H1 (cell line): ENCODE results near the gene HOXA11. TPM values are rescaled to one million over a fixed set of nuclear protein-coding genes. Genes with fewer than 3 reads are reported as not detected.

Source experiments
- CTCF ChIA-PET: fragments of 300-600 bp; sonication (Branson Sonifier 250); formaldehyde crosslinking; loops from one replicate; lab custom pipeline; 2021; ENCODE audit not compliant: partially characterized antibody; lab: Charles Lee
- POLR2A ChIA-PET: fragments of 300-600 bp; sonication (Branson Sonifier 250); formaldehyde crosslinking; loops from one replicate; lab custom pipeline; 2021; ENCODE audit warnings: inconsistent platforms; ENCODE audit not compliant: partially characterized antibody; lab: Charles Lee
- DNase-seq, 2 experiments: peaks; one replicate each; pipeline versions ENCODE4 v3.0.0 to v3.0.0-alpha.2; 2010 to 2022; ENCODE audit warnings: low spot score in 2 of 2, low read depth in 1 of 2, mixed read lengths in 1 of 2
- FAIRE-seq: peaks from 2 replicates; lab custom pipeline; 2011; peaks lifted over from hg19 to GRCh38; lab: Jason Lieb, UNC
- H2AFZ ChIP-seq: 2 replicates; pipeline ENCODE4 v1.8.1; 2012; ENCODE audit warnings: low read length, inconsistent platforms
- H2AK5ac ChIP-seq: 2 replicates; pipeline ENCODE4 v1.6.1; 2013; ENCODE audit warnings: low read depth, low read length
- H2BK120ac ChIP-seq: replicated peaks from 2 replicates; pipeline ENCODE3; 2013; ENCODE audit warnings: low read depth, low read length, inconsistent platforms
- H2BK12ac ChIP-seq: 2 replicates; pipeline ENCODE4 v1.6.1; 2013; ENCODE audit warnings: low read depth, low read length
- H2BK15ac ChIP-seq: 2 replicates; pipeline ENCODE4 v1.6.1; 2013; ENCODE audit warnings: low read length
- H2BK20ac ChIP-seq: 2 replicates; pipeline ENCODE4 v1.6.1; 2013; ENCODE audit warnings: low read length
- H2BK5ac ChIP-seq: 2 replicates; pipeline ENCODE4 v1.6.1; 2013; ENCODE audit warnings: low read depth, low read length
- H3K14ac ChIP-seq: 2 replicates; pipeline ENCODE4 v1.6.1; 2013; ENCODE audit warnings: inconsistent platforms; ENCODE audit not compliant: insufficient read length
- H3K18ac ChIP-seq: 2 replicates; pipeline ENCODE4 v1.6.1; 2013; ENCODE audit warnings: low read length; ENCODE audit errors: extremely low read depth
- H3K23ac ChIP-seq: 2 replicates; pipeline ENCODE4 v1.6.1; 2013; ENCODE audit warnings: inconsistent platforms; ENCODE audit not compliant: insufficient read length
- H3K23me2 ChIP-seq: 2 replicates; pipeline ENCODE4 v1.6.1; 2013; ENCODE audit warnings: low read depth, low read length
- H3K27ac ChIP-seq: 2 replicates; pipeline ENCODE4 v1.6.1; 2011; ENCODE audit warnings: low read depth, low read length, inconsistent platforms
- H3K27me3 ChIP-seq, 4 experiments: replicated peaks in 1 of 4; 1 replicate in 1 of 4; 2 replicates in 3 of 4; pipeline versions ENCODE4 v1.6.1 to v1.8.1; 2011 to 2013; ENCODE audit warnings: low read length in 3 of 4, mild to moderate bottlenecking in 3 of 4, inconsistent platforms in 2 of 4, mixed read lengths in 2 of 4, moderate library complexity in 1 of 4; ENCODE audit not compliant: control insufficient read depth in 3 of 4, insufficient read depth in 3 of 4; ENCODE audit errors: extremely low read depth in 1 of 4
- H3K36me3 ChIP-seq, 4 experiments: 2 replicates each; pipeline versions ENCODE4 v1.6.1 to v1.8.1; 2011 to 2013; ENCODE audit warnings: mild to moderate bottlenecking in 4 of 4, low read length in 3 of 4, moderate library complexity in 2 of 4, control low read depth in 1 of 4, inconsistent platforms in 1 of 4; ENCODE audit not compliant: insufficient read depth in 4 of 4, control insufficient read depth in 2 of 4
- H3K4ac ChIP-seq: replicated peaks from 2 replicates; pipeline ENCODE3; 2013; ENCODE audit warnings: low read length, low read depth, mixed read lengths, inconsistent platforms; ENCODE audit not compliant: insufficient read length
- H3K4me1 ChIP-seq, 4 experiments: replicated peaks in 1 of 4; 1 replicate in 1 of 4; 2 replicates in 3 of 4; pipeline versions ENCODE4 v1.6.1 to v1.8.1; 2011 to 2013; ENCODE audit warnings: low read length in 3 of 4, inconsistent platforms in 2 of 4, mixed read lengths in 1 of 4; ENCODE audit not compliant: insufficient read depth in 4 of 4, control insufficient read depth in 3 of 4
- H3K4me2 ChIP-seq, 2 experiments: 2 replicates each; pipeline versions ENCODE4 v1.6.1 to v1.8.1; 2011 to 2013; ENCODE audit warnings: low read depth in 2 of 2, low read length in 2 of 2, control low read depth in 1 of 2, inconsistent platforms in 1 of 2, mild to moderate bottlenecking in 1 of 2; ENCODE audit not compliant: insufficient read depth in 1 of 2
- H3K4me3 ChIP-seq, 4 experiments: fragments of 200-600, 300-600 bp in 1 of 4; sonication (generic), shearing (Covaris generic), sonication (Bioruptor Twin) in 1 of 4; 2 replicates each; pipeline versions ENCODE4 v1.5.1 to v1.8.1; 2011 to 2016; ENCODE audit warnings: low read length in 4 of 4, low read depth in 3 of 4, control low read depth in 2 of 4, inconsistent platforms in 2 of 4, mild to moderate bottlenecking in 2 of 4, mixed read lengths in 1 of 4, moderate library complexity in 1 of 4; ENCODE audit not compliant: insufficient read depth in 2 of 4; ENCODE audit errors: extremely low read depth in 1 of 4
- H3K56ac ChIP-seq: replicated peaks from 2 replicates; pipeline ENCODE3; 2013; ENCODE audit warnings: low read depth, mild to moderate bottlenecking, mixed read lengths, low read length, inconsistent platforms; ENCODE audit not compliant: insufficient read length
- H3K79me1 ChIP-seq: 2 replicates; pipeline ENCODE4 v1.6.1; 2013; ENCODE audit warnings: low read depth, low read length, control low read depth
- H3K79me2 ChIP-seq, 2 experiments: 2 replicates each; pipeline versions ENCODE4 v1.6.1 to v1.8.1; 2012 to 2013; ENCODE audit warnings: low read length in 2 of 2, mild to moderate bottlenecking in 2 of 2, inconsistent platforms in 1 of 2; ENCODE audit not compliant: insufficient read depth in 2 of 2, control insufficient read depth in 1 of 2
- H3K9ac ChIP-seq, 4 experiments: replicated peaks in 1 of 4; 1 replicate in 1 of 4; 2 replicates in 3 of 4; pipeline versions ENCODE4 v1.6.1 to v1.8.1; 2011 to 2013; ENCODE audit warnings: low read depth in 3 of 4, low read length in 3 of 4, control low read depth in 2 of 4, mild to moderate bottlenecking in 2 of 4, moderate library complexity in 2 of 4, inconsistent platforms in 1 of 4; ENCODE audit errors: extremely low read depth in 1 of 4
- H3K9me3 ChIP-seq, 2 experiments: 2 replicates each; pipeline versions ENCODE4 v1.6.1 to v1.8.1; 2012 to 2013; ENCODE audit warnings: mild to moderate bottlenecking in 2 of 2, moderate library complexity in 2 of 2, control low read depth in 1 of 2, inconsistent platforms in 1 of 2, low read depth in 1 of 2, low read length in 1 of 2, mixed read lengths in 1 of 2; ENCODE audit not compliant: insufficient read depth in 2 of 2
- H4K20me1 ChIP-seq, 2 experiments: replicated peaks in 1 of 2; 2 replicates each; pipeline versions ENCODE3 to v1.8.1; 2011 to 2013; ENCODE audit warnings: inconsistent platforms in 2 of 2, low read length in 2 of 2, mild to moderate bottlenecking in 1 of 2; ENCODE audit not compliant: insufficient read depth in 2 of 2, control insufficient read depth in 1 of 2
- H4K5ac ChIP-seq: 2 replicates; pipeline ENCODE4 v1.6.1; 2013; ENCODE audit warnings: low read length, low read depth, mixed read lengths, inconsistent platforms; ENCODE audit not compliant: insufficient read length
- H4K8ac ChIP-seq: 2 replicates; pipeline ENCODE4 v1.8.0; 2013; ENCODE audit warnings: mild to moderate bottlenecking, moderate library complexity, low read length, inconsistent platforms; ENCODE audit not compliant: insufficient read depth; ENCODE audit errors: extremely low read depth
- H4K91ac ChIP-seq: replicated peaks from 2 replicates; pipeline ENCODE3; 2013; ENCODE audit warnings: low read length, mixed read lengths, inconsistent platforms; ENCODE audit not compliant: insufficient read length
- ASH2L ChIP-seq: fragments of 200-600, 300-600 bp; sonication (generic); IDR thresholded peaks from one replicate; pipeline ENCODE4 v1.7.1; 2017; ENCODE audit warnings: low read length
- CHD2 ChIP-seq: IDR thresholded peaks from 2 replicates; pipeline ENCODE4 v1.6.1; 2012; ENCODE audit warnings: low read length, improper control_type of control experiment
- CTBP2 ChIP-seq: IDR thresholded peaks from 2 replicates; pipeline ENCODE4 v1.7.0; 2011; ENCODE audit warnings: borderline replicate concordance, mild to moderate bottlenecking, moderate library complexity, mixed read lengths, low read length; ENCODE audit not compliant: insufficient read depth, insufficient read length
- E2F6 ChIP-seq: IDR thresholded peaks from 2 replicates; pipeline ENCODE4 v1.6.1; 2012; ENCODE audit warnings: inconsistent platforms
- YY1 ChIP-seq: IDR thresholded peaks from 2 replicates; pipeline ENCODE4 v1.6.1; 2011; ENCODE audit warnings: low read depth, mild to moderate bottlenecking, low read length
- WGBS, 2 experiments: shearing (Covaris generic) in 1 of 2; methylation state at CpG; one replicate each; pipeline versions ENCODE4 v1.1.6 to v1.1.7; 2013 to 2015; ENCODE audit warnings: low lambda C conversion rate in 2 of 2, mixed read lengths in 2 of 2, inconsistent platforms in 1 of 2, low coverage in 1 of 2, missing lambda C conversion rate in 1 of 2; ENCODE audit not compliant: insufficient replicate concordance in 2 of 2, insufficient coverage in 1 of 2, insufficient read length in 1 of 2; ENCODE audit errors: extremely low coverage in 1 of 2, missing lambda C conversion rate in 1 of 2; 5-methylcytosine and 5-hydroxymethylcytosine counted together
- polyA plus RNA-seq, 7 experiments: library from polyadenylated mRNA; depleted of rRNA in 3 of 7; stranded (reverse) in 5 of 7; unstranded in 2 of 7; fragments of >200 nt in 5 of 7; fragments of 200-250 nt in 2 of 7; gene quantifications; 1 replicate in 5 of 7; 2 replicates in 1 of 7; 4 replicates in 1 of 7; pipeline versions ENCODE4 v1.2.1 to v1.2.3, GENCODE V29; 2011 to 2013; ENCODE audit warnings: missing spikeins in 2 of 7, mixed read lengths in 2 of 7
- total RNA-seq: library from RNA; stranded (reverse); fragmentation: NEBNext Ultra II Directional; extraction: Animal tissue kit (Norgen Biotek cat#: 25700); gene quantifications from 2 replicates; pipeline ENCODE4 v1.2.1, GENCODE V29; 2021

The HOXA11 gene
- total and polyA plus RNA-seq, 2 of the 8 experiments (the other 6 are each of a cell fraction or from before 2014, with no cell fraction given), result not detected

- H3K9ac ChIP-seq, result no peak overlapping the region
- H2AFZ ChIP-seq, result no peak overlapping the region
- H3K27me3 ChIP-seq, result peaks cover 95 to 100% (median 100%) of the 10 kb centered on the region in 4 experiments
- no peak overlapping the region for H2BK12ac ChIP-seq
- peaks cover 0 to 19% (median 0%) of the 10 kb centered on the region in 4 experiments; a peak in 1 of 8 replicates for H3K36me3 ChIP-seq
- no peak overlapping the region for H3K27ac ChIP-seq
- H4K5ac ChIP-seq, result no peak overlapping the region
- H3K9me3 ChIP-seq, result no peaks in the 10 kb centered on the region; a peak in 1 of 4 replicates
- POLR2A ChIA-PET, result no interaction called here
- H3K23ac ChIP-seq, result no peak overlapping the region
- no peak overlapping the region for H2AK5ac ChIP-seq
- H4K20me1 ChIP-seq, result peaks cover 37 to 56% of the 10 kb centered on the region in 2 experiments
- H2BK15ac ChIP-seq, result no peak overlapping the region
- no peak overlapping the region for H3K18ac ChIP-seq
- H3K4me1 ChIP-seq, result peaks cover 4 to 11% (median 5%) of the 10 kb centered on the region in 4 experiments; a peak in 5 of 7 replicates
- FAIRE-seq (no peak), DNase-seq (peak in 1 of 2 experiments; percentile 48)
- no peaks in the 10 kb centered on the region for H3K79me2 ChIP-seq
- no peaks in the 10 kb centered on the region for H3K79me1 ChIP-seq
- H3K56ac ChIP-seq, result no peak overlapping the region
- no peak overlapping the region for H3K4me3 ChIP-seq
- CTCF ChIA-PET, result interaction anchor here (1.3 to 5.4 kb wide), 4 partner anchors 10 to 27 kb away, joined by 3 to 20 read pairs (median 8); partner anchors contain the start of gene HOXA5
- TF ChIP-seq YY1 (no peak), ASH2L (no peak), E2F6 (no peak), CTBP2 (no peak), CHD2 (no peak)
- no peak overlapping the region for H2BK5ac ChIP-seq
- no peaks in the 10 kb centered on the region; the same call in 1 of the 2 replicates for H3K23me2 ChIP-seq
- H3K4ac ChIP-seq, result no peak overlapping the region
- H2BK20ac ChIP-seq, result no peak overlapping the region
- no peak overlapping the region for H3K14ac ChIP-seq
- no peak overlapping the region for H3K4me2 ChIP-seq
- H4K91ac ChIP-seq, result no peak overlapping the region
- WGBS, 2 experiments, result 8% methylated on average over 8 of the region's 8 CpGs; no CpG with 5 or more reads in 1 of the 2 experiments
- no peak overlapping the region for H2BK120ac ChIP-seq
- no peak overlapping the region for H4K8ac ChIP-seq
Measured at GRCh38 chr7:27171325-27171636, 13.8 kb downstream of the HOXA11 start.
